Stimulated activated CD8-positive, alpha-beta memory T cell treated with anti-CD3 and anti-CD28 coated beads, Interleukin-7, amount 100 ng/mL, for 48 hours (primary cell): Measurements from ENCODE around the gene TNFRSF1B.

Experiments
- DNase-seq, 2 donors: peaks; one replicate each; pipeline ENCODE4 v3.0.0-alpha.2; 2020; ENCODE audit warnings: low read depth in 1 of 2; ENCODE audit errors: extremely low read depth in 1 of 2

The TNFRSF1B gene

DNA sequence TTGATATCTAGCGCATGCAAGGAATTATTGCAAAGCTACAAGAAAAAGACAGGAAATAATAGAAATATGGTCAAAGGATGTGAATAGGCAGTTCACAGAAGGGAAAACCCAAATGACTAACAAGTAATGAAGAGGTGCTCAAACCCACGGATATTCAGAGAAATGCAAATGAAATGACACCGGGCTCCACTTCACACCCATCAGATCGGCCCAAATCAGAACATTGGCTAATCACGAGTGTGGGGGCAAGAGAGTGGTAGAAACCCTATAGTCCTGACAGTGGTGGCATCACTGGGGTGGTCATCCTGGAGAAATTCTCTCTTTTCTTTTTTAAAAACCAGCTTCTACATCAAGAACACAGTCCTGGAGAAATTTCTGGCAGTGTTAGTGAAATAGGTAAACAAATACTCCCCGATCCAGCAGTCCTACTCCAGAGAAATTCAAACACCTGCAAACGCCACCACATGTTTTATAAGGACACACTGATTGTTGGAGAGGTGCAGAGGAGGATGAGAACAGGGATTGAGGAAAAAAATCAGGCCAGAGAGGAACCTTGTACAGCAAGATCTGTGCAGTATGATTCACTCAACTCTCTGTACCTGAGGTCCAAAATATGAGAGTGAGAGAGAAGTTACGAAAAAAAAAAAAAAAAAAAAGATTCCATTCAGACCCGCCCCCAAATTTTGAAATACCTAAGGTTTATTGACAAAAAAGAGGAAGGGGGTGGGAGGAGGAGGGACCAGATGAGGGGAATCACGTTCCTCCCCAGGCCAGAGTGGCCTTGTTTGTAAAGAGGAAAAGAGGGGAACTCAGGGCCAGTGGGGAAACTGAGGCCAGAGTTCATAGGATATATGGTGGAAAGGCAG lies 9.2 kb upstream of the TNFRSF1B start:
- DNase-seq: no peak

DNA sequence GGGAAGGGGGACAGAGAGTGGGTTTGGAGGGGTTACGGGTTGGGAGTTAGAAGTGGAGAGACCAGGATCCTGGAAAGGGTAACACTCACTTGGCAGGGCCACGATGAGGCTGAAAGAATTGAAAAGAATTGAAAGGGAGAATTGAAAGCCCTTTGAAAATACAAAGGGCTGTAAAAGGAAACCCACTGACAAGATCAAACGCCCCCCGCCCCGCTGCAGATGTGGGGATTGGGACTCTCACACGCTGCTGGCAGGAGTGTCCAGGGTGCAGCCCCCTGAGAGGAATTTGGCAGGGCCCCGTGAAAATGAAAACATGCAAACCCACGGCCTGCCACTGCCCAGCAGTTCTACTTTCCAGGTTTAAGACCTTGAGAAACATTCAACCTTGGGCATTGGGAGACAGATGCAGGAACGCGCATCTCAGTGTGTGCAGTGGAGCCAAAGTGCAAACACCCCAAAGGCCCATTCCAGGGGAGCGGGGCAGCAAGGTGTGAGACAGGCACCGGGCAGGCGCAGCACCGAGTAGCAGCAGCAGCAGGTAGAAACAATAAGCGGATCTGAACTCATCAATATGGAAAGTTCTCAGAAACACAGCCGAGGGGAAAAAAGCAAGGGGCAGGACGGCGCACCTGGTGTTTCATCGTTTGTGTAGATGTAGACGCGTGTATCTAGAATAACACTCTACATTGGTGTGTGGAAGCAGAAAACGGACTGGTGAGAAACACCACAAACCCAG lies 8.3 kb upstream of the TNFRSF1B start:
- DNase-seq: no peak

DNA sequence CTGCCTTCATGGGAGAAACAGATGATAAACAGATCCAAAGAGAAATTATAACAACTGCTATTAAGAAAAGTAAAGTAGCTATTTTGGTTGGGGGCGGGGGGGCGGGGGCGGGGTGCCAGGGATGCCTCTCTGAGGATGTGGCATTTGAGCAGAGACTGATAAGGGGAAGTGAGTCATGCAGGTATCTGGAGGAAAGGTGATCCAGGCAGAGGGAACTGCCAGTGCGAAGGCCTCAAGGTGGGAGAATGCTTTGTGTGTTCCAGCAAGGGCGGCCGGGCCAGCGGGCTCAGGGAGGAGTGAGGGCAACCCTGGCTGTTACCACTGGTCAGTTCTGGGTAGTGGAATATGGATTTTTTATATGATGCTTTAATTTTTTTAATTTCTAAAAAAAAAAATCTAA lies 7.0 kb upstream of the TNFRSF1B start:
- DNase-seq: no peak

GRCh38 chr1:12161324-12161661 lies 5.5 kb upstream of the TNFRSF1B start:
- no peak for DNase-seq

GRCh38 chr1:12161662-12162458 lies 4.9 kb upstream of the TNFRSF1B start:
- peak; percentile 62 to 84 for DNase-seq

GRCh38 chr1:12162459-12163137 lies 4.2 kb upstream of the TNFRSF1B start:
- DNase-seq: no peak

DNA sequence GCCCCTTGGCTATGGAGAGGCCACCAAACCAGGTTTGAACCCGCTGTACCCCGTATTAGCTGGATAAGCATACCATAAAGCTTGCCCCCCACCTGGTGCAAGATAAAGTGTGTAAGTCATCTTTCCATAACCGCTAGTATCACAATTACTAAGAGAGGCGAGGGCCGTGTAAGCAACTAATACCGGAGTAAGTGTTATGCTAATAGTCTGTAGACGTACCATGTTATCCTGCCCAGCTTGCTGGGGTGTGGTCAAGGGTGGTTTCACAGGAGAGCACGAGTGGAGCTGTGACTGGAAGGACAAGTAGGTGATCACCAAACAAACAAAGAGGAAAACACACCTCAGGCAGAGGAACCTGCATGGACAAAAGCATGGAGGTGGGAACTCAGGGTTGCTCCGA lies 3.6 kb upstream of the TNFRSF1B start:
- DNase-seq: no peak

GRCh38 chr1:12164210-12164609 lies 2.6 kb upstream of the TNFRSF1B start:
- DNase-seq: no peak

- no peak for DNase-seq
Measured at GRCh38 chr1:12165342-12165741, 1.4 kb upstream of the TNFRSF1B start.

GRCh38 chr1:12167493-12168429 lies 970 bp downstream of the TNFRSF1B start:
- DNase-seq: no peak

DNA sequence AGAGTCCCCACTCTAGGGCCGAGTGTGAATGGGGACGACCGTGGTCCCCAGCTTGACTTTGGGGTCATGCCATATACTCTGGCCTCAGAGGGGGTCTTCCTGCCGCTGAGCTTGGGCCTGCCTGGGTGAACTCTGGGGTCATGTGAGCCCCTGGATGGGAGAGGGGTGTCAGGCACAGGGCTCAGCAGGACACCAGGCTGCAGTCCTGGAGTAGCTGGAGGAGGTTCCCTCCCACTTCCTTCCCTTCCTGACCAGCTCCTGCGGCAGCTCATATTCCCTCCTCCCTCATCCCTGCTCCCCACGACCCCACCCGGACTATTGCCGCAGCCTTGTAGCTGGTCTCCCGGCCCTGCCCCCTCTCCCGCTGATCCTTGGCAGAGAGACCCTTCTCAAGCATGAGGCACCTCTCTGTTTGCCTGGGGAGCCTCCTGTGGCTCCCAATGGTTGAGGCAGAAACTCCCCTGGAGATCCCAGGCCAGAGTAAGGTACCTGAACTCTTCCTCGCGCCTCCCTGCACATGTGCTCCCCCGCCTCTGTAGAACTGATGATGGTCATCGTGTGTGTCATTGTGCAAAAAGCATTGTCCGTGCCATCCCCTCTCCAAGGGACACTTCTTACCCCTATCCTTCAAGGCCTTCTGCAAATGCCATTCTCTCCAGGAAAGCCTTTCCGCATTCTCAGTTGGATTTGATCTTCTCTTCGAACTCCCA lies 1.8 kb downstream of the TNFRSF1B start:
- no peak for DNase-seq

DNA sequence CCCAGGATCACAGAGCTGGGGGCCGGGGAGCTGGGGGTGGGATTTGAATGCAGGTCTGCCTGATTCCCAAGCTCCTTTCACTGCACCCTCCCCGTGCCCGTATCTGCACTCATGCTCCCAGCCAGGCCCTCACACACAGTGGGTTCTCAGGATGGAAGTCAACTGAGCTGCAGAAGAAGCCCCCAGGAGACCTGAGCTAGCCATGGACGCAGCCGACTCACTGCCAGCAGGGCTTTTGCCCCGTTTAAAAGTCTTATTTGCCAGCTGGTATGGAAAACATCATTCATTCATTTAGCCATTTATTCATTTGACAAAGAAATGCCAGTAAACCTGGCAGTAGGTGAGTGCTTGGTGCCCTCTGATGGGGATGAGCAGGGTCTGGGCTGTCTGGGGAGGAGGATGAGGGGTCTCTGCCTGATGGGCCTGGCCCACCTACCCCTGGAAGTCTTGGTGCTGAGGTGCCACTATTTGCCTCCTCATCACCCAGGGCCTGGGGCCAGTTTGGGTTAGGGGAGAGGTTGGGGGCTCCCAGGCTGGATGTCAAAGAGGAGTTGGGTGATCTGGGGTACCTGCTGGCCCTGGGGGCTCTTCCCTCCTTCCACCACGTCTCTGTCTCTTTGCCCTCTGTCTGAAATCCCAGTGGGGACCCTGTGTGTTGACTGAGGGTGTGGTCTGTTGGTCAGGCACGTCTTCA lies 2.8 kb downstream of the TNFRSF1B start:
- DNase-seq: no peak

DNA sequence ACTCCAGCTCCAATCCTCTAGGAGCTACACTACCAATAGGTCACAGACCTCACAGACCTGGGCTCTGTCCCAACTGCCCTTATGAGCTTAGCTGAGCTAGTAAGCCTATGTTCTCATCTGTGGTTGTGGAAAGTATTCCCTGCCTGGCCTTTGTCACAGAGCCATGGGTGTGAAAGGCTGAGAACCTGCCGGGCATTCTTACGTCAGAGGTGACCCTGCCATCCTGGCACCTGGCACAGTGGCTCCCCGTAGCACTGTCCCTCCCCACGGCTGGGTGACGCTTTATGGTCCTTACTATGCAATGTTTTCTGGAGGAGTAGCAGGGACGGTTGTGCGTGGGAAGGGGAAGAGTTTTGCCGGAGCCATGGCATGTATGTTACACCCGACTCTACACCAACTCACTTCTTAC lies 3.5 kb downstream of the TNFRSF1B start:
- no peak for DNase-seq

GRCh38 chr1:12171206-12172041 lies 4.6 kb downstream of the TNFRSF1B start:
- no peak for DNase-seq

DNA sequence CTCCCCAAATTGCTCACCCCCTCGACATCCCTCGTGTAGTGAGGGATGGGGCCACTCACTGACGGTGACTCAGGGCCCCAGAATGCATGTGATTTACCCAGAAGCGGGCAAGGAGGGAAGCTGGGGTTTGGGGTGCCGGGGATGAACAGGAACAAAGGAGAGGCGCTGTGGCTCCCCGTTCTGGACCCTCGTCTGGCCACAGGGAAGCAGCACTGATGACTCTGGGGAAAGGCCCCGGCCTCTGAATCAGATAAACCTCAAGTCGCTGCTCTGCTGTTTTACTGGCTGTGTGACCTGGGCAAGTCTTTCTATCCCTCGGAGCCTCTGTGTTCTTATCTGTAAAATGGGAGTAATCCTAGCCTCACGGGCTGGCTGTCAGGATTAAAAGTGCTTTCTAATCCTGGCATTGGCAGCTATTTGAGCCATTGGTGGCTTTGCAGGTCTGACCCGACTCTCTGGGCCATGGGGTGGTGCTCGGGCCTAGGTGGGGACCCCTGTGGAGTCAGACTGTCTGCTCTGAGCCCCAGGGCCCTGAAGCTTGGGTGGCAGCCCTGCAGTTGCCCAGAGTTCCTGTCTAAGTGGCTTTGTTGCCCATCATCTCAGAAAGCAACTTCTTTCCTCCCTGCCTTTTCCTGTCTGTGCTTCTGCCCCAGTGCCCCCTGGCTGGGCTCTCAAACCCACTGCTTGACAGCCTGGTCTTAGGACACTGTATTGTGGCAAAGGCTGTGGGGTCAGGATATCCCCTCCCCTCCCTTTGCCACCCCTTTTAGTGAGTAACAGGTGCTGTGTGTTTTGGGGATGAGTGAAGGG lies 5.5 kb downstream of the TNFRSF1B start:
- DNase-seq: no peak

DNA sequence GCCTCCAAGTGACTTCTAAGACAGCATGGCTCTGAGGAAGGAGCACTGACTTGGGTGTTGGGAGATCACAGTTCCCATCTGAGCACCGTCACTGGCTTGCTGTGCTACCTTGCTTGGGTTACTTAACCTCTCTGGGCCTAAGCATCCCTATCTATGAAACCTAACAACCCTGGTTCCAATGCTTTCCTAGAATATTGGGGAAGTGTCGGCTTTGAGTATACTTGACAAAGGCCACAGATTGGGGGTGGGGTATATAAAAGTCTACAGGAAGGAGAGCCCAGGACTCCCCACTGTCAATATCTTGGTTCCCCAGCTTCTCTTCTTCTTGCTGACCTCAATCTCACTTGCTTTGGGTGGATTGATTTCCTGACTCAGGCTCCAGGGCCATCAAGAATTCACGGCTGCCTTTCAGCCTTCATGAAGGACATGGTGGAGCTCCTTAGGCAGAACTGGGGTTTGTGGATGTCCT lies 6.3 kb downstream of the TNFRSF1B start:
- no peak for DNase-seq

DNA sequence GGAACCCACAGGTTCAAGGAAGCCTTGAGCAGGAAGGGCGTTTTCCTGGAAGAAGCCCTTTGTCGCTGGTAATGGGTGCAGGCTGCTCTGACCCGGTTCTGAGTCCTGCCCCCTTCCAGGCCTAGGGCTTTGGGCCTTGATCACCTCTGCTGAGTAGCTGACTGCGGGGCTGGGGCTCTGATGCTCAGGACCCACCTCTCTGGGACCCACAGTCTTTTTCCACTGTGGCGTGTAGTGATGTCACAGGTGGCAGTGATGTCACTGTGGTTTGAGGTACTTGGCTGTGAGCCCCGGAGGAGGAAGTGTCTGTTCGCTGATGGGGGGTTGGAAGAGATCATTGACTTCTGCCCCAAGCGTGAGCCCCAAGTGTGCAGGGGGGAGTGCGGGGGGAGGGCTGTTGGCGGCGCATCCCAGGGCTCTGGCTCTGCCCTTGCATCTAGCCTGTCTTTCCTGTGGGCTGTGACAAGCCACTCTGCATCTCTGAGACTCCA lies 6.9 kb downstream of the TNFRSF1B start:
- DNase-seq: peak; percentile 77 to 90
